ENCODE results near the gene POLR3G. TPM values are rescaled to one million over a fixed set of nuclear protein-coding genes. Genes with fewer than 3 reads are reported as not detected.

The POLR3G gene
- total and polyA plus RNA-seq, 2 of the 13 experiments (the other 11 are each of a cell fraction or from before 2014, with no cell fraction given): 1.2 to 7.3 TPM

- Histone ChIP-seq H3K4me1 (ENCODE audit: insufficient read depth, low read length) (no peaks in the 10 kb centered on the region), H3K79me2 (ENCODE audit: insufficient read depth, low read length) (no peaks in the 10 kb centered on the region), H4K20me1 (ENCODE audit: insufficient read depth, low read length) (no peaks in the 10 kb centered on the region), H3K9ac (ENCODE audit: insufficient read depth, low read depth, low read length) (no peak overlapping the region), H3K4me3 (replicated peaks in 1 of 3; ENCODE audit: insufficient read depth in 1 of 3, low read depth in 2 of 3, low read length in 3 of 3) (no peak overlapping the region), H3K36me3 (replicated peaks in 1 of 2; ENCODE audit: control insufficient read depth in 1 of 2, insufficient read depth in 2 of 2, low read length in 2 of 2) (no peaks in the 10 kb centered on the region), H3K9me3 (ENCODE audit: low read length) (no peaks in the 10 kb centered on the region), H3K27me3 (ENCODE audit: control insufficient read depth in 1 of 2, insufficient read depth in 2 of 2, low read length in 2 of 2) (peaks cover 2 to 19% of the 10 kb centered on the region in 2 experiments; a peak in 3 of 5 replicates), H2AFZ (ENCODE audit: low read length) (no peak overlapping the region), H3K4me2 (ENCODE audit: low read depth, low read length) (no peak overlapping the region), H3K27ac (ENCODE audit: extremely low read length, insufficient read depth, low read length) (no peak overlapping the region)
- TF ChIP-seq KDM5B (CRISPR knock-in tag; IDR thresholded peaks at IDR 0.05; ENCODE audit: borderline replicate concordance): no peak
- no peak for TF ChIP-seq ZNF713 (CRISPR knock-in tag; IDR thresholded peaks at IDR 0.05)
- TF ChIP-seq ZNF724P (CRISPR knock-in tag; IDR thresholded peaks at IDR 0.05; ENCODE audit: borderline replicate concordance): no peak
- no peak for TF ChIP-seq RORA (CRISPR knock-in tag; IDR thresholded peaks at IDR 0.05)
- no peak for TF ChIP-seq POLR2AphosphoS2 (IDR thresholded peaks at IDR 0.05; ENCODE audit: low read depth, low read length)
- no peak for TF ChIP-seq PCBP1 (IDR thresholded peaks at IDR 0.05; ENCODE audit: borderline replicate concordance, low read depth, low read length)
- no peak for TF ChIP-seq CAMTA2 (CRISPR knock-in tag; IDR thresholded peaks at IDR 0.05; ENCODE audit: borderline replicate concordance)
- TF ChIP-seq ZNF800 (CRISPR knock-in tag; IDR thresholded peaks at IDR 0.05): no peak
- no peak for TF ChIP-seq HNF1B (CRISPR knock-in tag; IDR thresholded peaks at IDR 0.05)
- TF ChIP-seq ZNF619 (CRISPR knock-in tag; IDR thresholded peaks at IDR 0.05): no peak
- TF ChIP-seq, protein P1, sequence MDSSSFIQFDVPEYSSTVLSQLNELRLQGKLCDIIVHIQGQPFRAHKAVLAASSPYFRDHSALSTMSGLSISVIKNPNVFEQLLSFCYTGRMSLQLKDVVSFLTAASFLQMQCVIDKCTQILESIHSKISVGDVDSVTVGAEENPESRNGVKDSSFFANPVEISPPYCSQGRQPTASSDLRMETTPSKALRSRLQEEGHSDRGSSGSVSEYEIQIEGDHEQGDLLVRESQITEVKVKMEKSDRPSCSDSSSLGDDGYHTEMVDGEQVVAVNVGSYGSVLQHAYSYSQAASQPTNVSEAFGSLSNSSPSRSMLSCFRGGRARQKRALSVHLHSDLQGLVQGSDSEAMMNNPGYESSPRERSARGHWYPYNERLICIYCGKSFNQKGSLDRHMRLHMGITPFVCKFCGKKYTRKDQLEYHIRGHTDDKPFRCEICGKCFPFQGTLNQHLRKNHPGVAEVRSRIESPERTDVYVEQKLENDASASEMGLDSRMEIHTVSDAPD (CRISPR knock-in tag; IDR thresholded peaks at IDR 0.05): no peak
- no peak for TF ChIP-seq YY1 (IDR thresholded peaks at IDR 0.05; ENCODE audit: insufficient read depth, insufficient replicate concordance, low read depth, low read length)
- BruUV-seq (replicated peaks): no TSS peak
- CTCF ChIA-PET (ENCODE audit: low intra/inter-chr PET ratio, low total read pairs): no interaction called here
- DNase-seq (ENCODE audit: low spot score): no peak
- no peak for ATAC-seq
- in situ Hi-C loops (cut with HindIII; ENCODE audit: extremely low pct_ligation_motif_present, low pct_unique_long_range_greater_than_20kb): no loop called here
- intact Hi-C loops (cut with micrococcal nuclease; ENCODE audit: unreplicated experiment): no loop called here
- no peak for FAIRE-seq
- POLR2A ChIA-PET: no interaction called here
These were observed 79.0 kb downstream of the POLR3G start for GRCh38 chr5:90553711-90554110.

Data from HepG2 (cell line).